T-cell (primary cell): ENCODE data around the gene RILP. TPM values are rescaled to one million over a fixed set of nuclear protein-coding genes. Genes with fewer than 3 reads are reported as not detected.

ENCODE experiments used
- ATAC-seq, 4 experiments: fragments of 200-7000 bp in 3 of 4; fragments of 150-1000 bp in 1 of 4; cut with Tn5 transposase; replicated peaks in 1 of 4; 1 replicate in 3 of 4; 2 replicates in 1 of 4; pipeline ENCODE4 v1.10.0; 2021; ENCODE audit warnings: moderate library complexity in 3 of 4, mild to moderate bottlenecking in 2 of 4, moderate number of reproducible peaks in 1 of 4
- CTCF ChIA-PET, 2 donors: fragments of 300-600 bp; sonication (Branson Sonifier 250); formaldehyde crosslinking; loops; one replicate each; lab custom pipeline; 2022; ENCODE audit warnings: antibody characterized with exemption in 2 of 2; lab: Charles Lee
- POLR2A ChIA-PET, 2 donors: fragments of 300-600 bp; sonication (Branson Sonifier 250); formaldehyde crosslinking; loops; one replicate each; lab custom pipeline; 2022; ENCODE audit warnings: antibody characterized with exemption in 2 of 2; lab: Charles Lee
- DNase-seq, 35 experiments: peaks; one replicate each; pipeline versions ENCODE4 v3.0.0 to v3.0.0-alpha.2; 2013 to 2023
- H3K27ac ChIP-seq: one replicate; pipeline ENCODE4 v1.5.1; 2013; ENCODE audit warnings: low read length
- H3K27me3 ChIP-seq, 2 experiments: replicated peaks in 1 of 2; 1 replicate in 1 of 2; 2 replicates in 1 of 2; pipeline versions ENCODE4 v1.6.1 to v1.7.0; 2013; ENCODE audit warnings: low read length in 1 of 2, mixed read lengths in 1 of 2; ENCODE audit not compliant: control insufficient read depth in 2 of 2, insufficient read depth in 2 of 2; ENCODE audit errors: extremely low read depth in 1 of 2
- H3K36me3 ChIP-seq, 2 donors: 1 replicate in 1 of 2; 2 replicates in 1 of 2; pipeline versions ENCODE4 v1.6.1 to v1.7.0; 2013; ENCODE audit warnings: low read length in 1 of 2; ENCODE audit not compliant: control insufficient read depth in 2 of 2, insufficient read depth in 1 of 2; ENCODE audit errors: extremely low read depth in 1 of 2
- H3K4me1 ChIP-seq, 2 experiments: 1 replicate in 1 of 2; 2 replicates in 1 of 2; pipeline versions ENCODE4 v1.6.1 to v1.7.0; 2013; ENCODE audit warnings: low read length in 2 of 2, mixed read lengths in 1 of 2; ENCODE audit not compliant: insufficient read depth in 2 of 2, control insufficient read depth in 1 of 2; ENCODE audit errors: extremely low read depth in 1 of 2
- H3K4me3 ChIP-seq, 2 donors: 1 replicate in 1 of 2; 2 replicates in 1 of 2; pipeline versions ENCODE4 v1.5.1 to v1.7.0; 2013; ENCODE audit warnings: mild to moderate bottlenecking in 2 of 2, low read length in 1 of 2, moderate library complexity in 1 of 2; ENCODE audit not compliant: control insufficient read depth in 1 of 2; ENCODE audit errors: extremely low read depth in 1 of 2
- H3K9me3 ChIP-seq: 2 replicates; pipeline ENCODE4 v1.7.0; 2013
- H3K27ac Mint-ChIP-seq, 2 donors: one replicate each; pipeline ENCODE4 v1.8.0; 2020 to 2021; ENCODE audit warnings: mild to moderate bottlenecking in 2 of 2, mixed read lengths in 2 of 2
- H3K27me3 Mint-ChIP-seq, 2 donors: one replicate each; pipeline ENCODE4 v1.8.0; 2021 to 2022; ENCODE audit warnings: mixed read lengths in 2 of 2
- H3K36me3 Mint-ChIP-seq: one replicate; pipeline ENCODE4 v1.8.0; 2021; ENCODE audit warnings: mixed read lengths
- H3K4me1 Mint-ChIP-seq, 3 donors: one replicate each; pipeline ENCODE4 v1.8.0; 2020 to 2022; ENCODE audit warnings: mixed read lengths in 3 of 3, mild to moderate bottlenecking in 1 of 3
- H3K4me3 Mint-ChIP-seq, 3 donors: one replicate each; pipeline ENCODE4 v1.8.0; 2020 to 2022; ENCODE audit warnings: mild to moderate bottlenecking in 3 of 3, mixed read lengths in 3 of 3, moderate library complexity in 3 of 3
- H3K9me3 Mint-ChIP-seq, 3 donors: one replicate each; pipeline ENCODE4 v1.8.0; 2020 to 2022; ENCODE audit warnings: mixed read lengths in 3 of 3
- WGBS: methylation state at CpG from one replicate; pipeline ENCODE4 v1.1.5; 2013; ENCODE audit warnings: missing lambda C conversion rate; ENCODE audit not compliant: insufficient coverage; 5-methylcytosine and 5-hydroxymethylcytosine counted together
- total RNA-seq, 35 experiments: library from RNA in 6 of 35; stranded (reverse) in 6 of 35; fragments of 120-200 nt in 1 of 35; gene quantifications; one replicate each; pipeline versions ENCODE4 v1.2.1 to v1.2.4 and lab custom pipeline; 2013 to 2026

RILP gene
- total RNA-seq, 5 donors from 2014 or later (not counting 1 experiment from before 2014, with no cell fraction given), result 1.2 to 2.9 (median 2.0) TPM

DNA sequence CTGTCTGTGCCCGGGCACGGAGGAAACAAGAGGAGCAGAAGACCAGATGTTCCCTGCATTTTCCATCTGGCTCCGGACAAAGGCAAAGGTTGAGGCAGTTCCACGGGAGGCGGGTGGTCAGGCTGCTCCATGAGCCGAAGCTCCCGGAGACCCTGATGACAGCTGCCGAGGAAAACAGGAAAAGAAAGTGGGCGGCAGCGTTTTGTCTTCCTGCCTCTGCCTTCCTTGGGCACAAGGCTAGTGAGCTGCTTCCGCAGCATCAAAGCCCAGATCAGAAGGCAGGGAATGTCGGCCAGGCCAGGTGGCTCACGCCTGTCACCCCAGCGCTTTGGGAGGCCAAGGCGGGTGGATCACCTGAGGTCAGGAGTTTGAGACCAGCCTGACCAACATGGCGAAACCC, 37.3 kb downstream of the RILP start:
- ChIA-PET POLR2A (no interaction called here), CTCF (no interaction called here)
- Histone ChIP-seq H3K27me3 (peaks cover 0 to under 1% of the 10 kb centered on the region in 2 experiments), H3K9me3 (no peaks in the 10 kb centered on the region), H3K4me3 (no peak overlapping the region), H3K27ac (no peak overlapping the region), H3K4me1 (peaks cover 0 to under 1% of the 10 kb centered on the region in 2 experiments), H3K36me3 (no peaks in the 10 kb centered on the region)
- WGBS, result 89% methylated on average over 13 of the region's 16 CpGs
- H3K9me3 Mint-ChIP-seq, result no peaks in the 10 kb centered on the region
- DNase-seq (no peak), ATAC-seq (no peak)
- peaks cover 0 to 1% (median 0%) of the 10 kb centered on the region in 3 donors for H3K4me1 Mint-ChIP-seq
- no peaks in the 10 kb centered on the region for H3K27me3 Mint-ChIP-seq
- no peak overlapping the region for H3K4me3 Mint-ChIP-seq
- H3K36me3 Mint-ChIP-seq, result no peaks in the 10 kb centered on the region
- no peak overlapping the region for H3K27ac Mint-ChIP-seq

DNA sequence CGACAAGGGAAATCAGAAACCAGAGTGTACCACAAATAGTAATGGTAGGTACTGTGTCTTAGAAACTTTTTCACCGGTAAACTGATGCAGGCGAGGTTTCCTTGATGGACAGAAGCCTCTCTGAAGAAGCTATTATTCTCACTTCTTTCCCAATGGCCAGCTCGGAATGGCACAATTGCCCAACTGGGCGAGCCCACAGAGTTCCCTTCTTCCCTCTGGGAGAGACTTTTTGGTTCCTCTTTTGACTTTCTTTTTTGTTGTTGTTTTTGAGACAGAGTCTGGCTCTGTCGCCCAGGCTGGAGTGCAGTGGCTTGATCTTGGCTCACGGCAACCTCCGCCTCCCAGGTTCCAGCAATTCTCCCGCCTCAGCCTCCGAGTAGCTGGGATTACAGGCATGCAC, 38.0 kb downstream of the RILP start:
- Histone ChIP-seq H3K9me3 (no peaks in the 10 kb centered on the region), H3K4me1 (peaks cover 0 to 7% of the 10 kb centered on the region in 2 experiments), H3K36me3 (no peaks in the 10 kb centered on the region), H3K27ac (no peak overlapping the region), H3K27me3 (peaks cover 0 to 4% of the 10 kb centered on the region in 2 experiments), H3K4me3 (no peak overlapping the region)
- DNase-seq, result no peak
- Mint-ChIP-seq H3K4me1 (peaks cover 0 to 4% (median 0%) of the 10 kb centered on the region in 3 donors), H3K4me3 (no peak overlapping the region), H3K27me3 (no peaks in the 10 kb centered on the region), H3K9me3 (no peaks in the 10 kb centered on the region), H3K27ac (no peak overlapping the region), H3K36me3 (no peaks in the 10 kb centered on the region)
- ChIA-PET POLR2A (no interaction called here), CTCF (no interaction called here)
- WGBS, result 86% methylated on average over 7 of the region's 10 CpGs
- ATAC-seq, result no peak

- H3K9me3 Mint-ChIP-seq, result no peaks in the 10 kb centered on the region
- no peaks in the 10 kb centered on the region for H3K36me3 Mint-ChIP-seq
- WGBS, result no CpG with 5 or more reads among the region's 7 CpGs
- Histone ChIP-seq H3K27me3 (peaks cover 0 to 16% of the 10 kb centered on the region in 2 experiments), H3K4me1 (peaks cover 0 to 7% of the 10 kb centered on the region in 2 experiments), H3K4me3 (no peak overlapping the region), H3K9me3 (no peaks in the 10 kb centered on the region), H3K27ac (no peak overlapping the region), H3K36me3 (no peaks in the 10 kb centered on the region)
- no peak for DNase-seq
- ChIA-PET POLR2A (no interaction called here), CTCF (no interaction called here)
- ATAC-seq, result no peak
- peaks cover 0 to 2% of the 10 kb centered on the region in 2 donors for H3K27me3 Mint-ChIP-seq
- no peak overlapping the region for H3K4me3 Mint-ChIP-seq
- peaks cover 0 to 4% (median 0%) of the 10 kb centered on the region in 3 donors for H3K4me1 Mint-ChIP-seq
- no peak overlapping the region for H3K27ac Mint-ChIP-seq
These were observed 41.0 kb downstream of the RILP start for GRCh38 chr17:1608676-1609075.

DNA sequence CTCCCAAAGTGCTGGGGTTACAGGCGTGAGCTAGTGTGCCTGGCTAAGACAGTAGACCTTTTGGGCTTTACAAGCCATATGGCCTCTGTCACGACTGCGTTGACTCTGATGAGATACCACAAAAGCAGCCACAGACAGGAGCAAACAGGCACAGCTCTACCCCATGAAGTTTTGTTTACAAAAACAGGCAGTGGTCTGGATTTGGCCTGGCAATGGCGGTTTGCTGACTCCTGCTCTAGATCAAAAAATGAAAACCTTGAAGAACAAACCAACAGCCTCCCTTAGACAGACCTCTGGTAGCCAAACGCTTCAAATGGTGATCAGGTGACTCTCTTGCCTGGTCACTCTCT, 41.7 kb downstream of the RILP start:
- Mint-ChIP-seq H3K36me3 (no peaks in the 10 kb centered on the region), H3K9me3 (no peaks in the 10 kb centered on the region), H3K27ac (no peak overlapping the region), H3K27me3 (peaks cover 0 to 2% of the 10 kb centered on the region in 2 donors), H3K4me3 (no peak overlapping the region), H3K4me1 (peaks cover 0 to 4% (median 0%) of the 10 kb centered on the region in 3 donors)
- H3K36me3 ChIP-seq, result no peaks in the 10 kb centered on the region
- peaks cover 0 to 7% of the 10 kb centered on the region in 2 experiments for H3K4me1 ChIP-seq
- peaks cover 0 to 16% of the 10 kb centered on the region in 2 experiments for H3K27me3 ChIP-seq
- CTCF ChIA-PET, result interaction anchor here in 1 of 2 donors (1.3 kb wide), 1 partner anchor 34 kb away, joined by 4 read pairs; no protein-coding TSS in a partner anchor
- DNase-seq, result no peak
- H3K4me3 ChIP-seq, result no peak overlapping the region
- H3K27ac ChIP-seq, result no peak overlapping the region
- POLR2A ChIA-PET, result no interaction called here
- no peak for ATAC-seq
- H3K9me3 ChIP-seq, result no peaks in the 10 kb centered on the region
- 56% methylated on average over 3 of the region's 5 CpGs for WGBS

GRCh38 chr17:1606352-1606985, 43.2 kb downstream of the RILP start:
- WGBS, result 92% methylated on average over 20 of the region's 26 CpGs
- Histone ChIP-seq H3K4me1 (peaks cover 0 to 7% of the 10 kb centered on the region in 2 experiments), H3K36me3 (no peaks in the 10 kb centered on the region), H3K27ac (no peak overlapping the region), H3K9me3 (no peaks in the 10 kb centered on the region), H3K27me3 (peaks cover 0 to 16% of the 10 kb centered on the region in 2 experiments), H3K4me3 (no peak overlapping the region)
- ChIA-PET CTCF (interaction anchor here in 1 of 2 donors (1.3 kb wide), 1 partner anchor 32 kb away, joined by 4 read pairs; no protein-coding TSS in a partner anchor), POLR2A (interaction anchor here in 1 of 2 donors (0.5 kb wide), 1 partner anchor 87 kb away, joined by 3 read pairs; no protein-coding TSS in a partner anchor)
- peaks cover 0 to 4% (median 0%) of the 10 kb centered on the region in 3 donors for H3K4me1 Mint-ChIP-seq
- H3K36me3 Mint-ChIP-seq, result peaks cover 3% of the 10 kb centered on the region
- H3K9me3 Mint-ChIP-seq, result peaks cover 0 to 3% (median 0%) of the 10 kb centered on the region in 3 donors
- H3K27me3 Mint-ChIP-seq, result peaks cover 0 to 2% of the 10 kb centered on the region in 2 donors
- no peak for ATAC-seq
- DNase-seq, result no peak
- no peak overlapping the region for H3K27ac Mint-ChIP-seq
- H3K4me3 Mint-ChIP-seq, result no peak overlapping the region

DNA sequence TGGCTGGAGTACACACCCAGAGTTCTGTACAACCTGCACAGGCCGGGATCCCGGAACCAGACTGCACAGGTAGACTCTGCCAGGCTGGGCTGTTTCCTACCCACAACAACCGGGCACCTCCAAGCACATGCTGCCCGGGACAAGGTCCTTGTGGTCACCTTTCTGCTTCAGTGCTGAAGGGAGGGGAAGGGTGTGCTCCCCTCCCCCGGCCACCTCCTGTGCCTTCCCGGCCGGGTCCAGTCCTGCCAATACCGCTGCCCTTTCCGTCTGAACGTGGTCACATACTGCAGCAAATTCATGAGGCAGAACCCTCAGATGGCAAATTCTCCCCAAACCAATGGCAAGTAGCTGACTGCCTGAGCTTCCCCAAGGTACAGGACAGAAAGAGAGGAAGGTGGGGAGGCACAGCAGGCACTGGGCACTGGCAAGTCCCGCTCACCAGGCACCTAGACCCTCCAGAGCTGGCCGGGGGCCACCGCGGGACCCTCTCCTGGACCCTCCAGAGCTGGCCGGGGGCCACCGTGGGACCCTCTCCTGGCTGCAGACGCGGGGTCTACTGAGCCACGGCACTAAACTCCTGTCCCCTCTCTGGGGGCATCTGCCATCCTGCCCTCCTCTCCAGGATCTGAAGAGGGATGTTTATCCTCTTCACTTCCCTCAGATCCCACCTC, 43.9 kb downstream of the RILP start:
- Mint-ChIP-seq H3K27me3 (peaks cover 0 to 2% of the 10 kb centered on the region in 2 donors), H3K4me3 (no peak overlapping the region), H3K27ac (no peak overlapping the region), H3K36me3 (peaks cover 3% of the 10 kb centered on the region), H3K4me1 (peaks cover 0 to 4% (median 0%) of the 10 kb centered on the region in 3 donors), H3K9me3 (peaks cover 0 to 4% (median 0%) of the 10 kb centered on the region in 3 donors)
- Histone ChIP-seq H3K4me1 (peaks cover 0 to 7% of the 10 kb centered on the region in 2 experiments), H3K27me3 (peaks cover 0 to 16% of the 10 kb centered on the region in 2 experiments), H3K9me3 (no peaks in the 10 kb centered on the region), H3K27ac (no peak overlapping the region), H3K36me3 (no peaks in the 10 kb centered on the region), H3K4me3 (no peak overlapping the region)
- DNase-seq (no peak), ATAC-seq (no peak)
- ChIA-PET CTCF (interaction anchor here (0.5 to 0.6 kb wide), 2 partner anchors 98 to 145 kb away, joined by 5 to 6 read pairs; no protein-coding TSS in a partner anchor), POLR2A (no interaction called here)
- WGBS, result 90% methylated on average over 9 of the region's 19 CpGs
